HG02885 (cell line): ENCODE results near the gene LOXHD1.

ENCODE experiments used
- ATAC-seq: cut with Tn5 transposase; IDR thresholded peaks from one replicate; pipeline ENCODE4 v1.9.1; 2021; ENCODE audit warnings: mild to moderate bottlenecking; ENCODE audit not compliant: unreplicated experiment, poor library complexity

The LOXHD1 gene

DNA sequence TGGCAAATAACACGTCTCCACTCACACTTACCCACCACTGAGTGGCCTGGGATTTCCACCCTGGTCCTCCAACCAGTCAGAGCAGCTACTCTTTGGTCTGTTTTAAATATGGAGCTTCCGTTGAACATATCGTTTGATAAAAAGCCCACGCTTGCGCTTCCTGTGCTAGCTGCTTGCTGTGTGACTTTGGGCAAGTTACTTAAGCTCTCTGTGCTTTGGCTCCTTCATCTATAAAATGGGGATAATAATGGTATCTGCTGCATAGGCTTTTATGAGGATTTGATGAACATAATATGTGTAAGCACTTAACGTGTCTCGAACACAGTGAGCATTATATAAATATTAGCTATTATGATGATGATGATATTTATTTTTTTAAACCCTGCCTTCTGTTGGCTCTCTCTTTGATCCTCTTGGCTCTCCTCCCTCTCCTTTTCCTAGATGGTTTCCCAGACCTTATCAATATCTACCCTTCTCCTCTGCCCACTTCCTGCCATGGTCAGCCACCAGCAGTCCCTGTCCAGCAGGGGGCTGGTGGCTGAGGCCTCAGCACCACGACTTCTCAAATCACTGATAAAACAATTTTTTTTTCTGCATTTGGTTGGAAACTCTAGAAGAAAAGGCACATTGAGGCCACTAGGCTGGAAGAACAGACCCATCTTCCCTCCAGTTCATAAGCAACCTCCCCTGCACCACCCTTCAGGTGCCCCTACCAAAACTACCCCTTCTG, 191.9 kb downstream of the LOXHD1 start:
- ATAC-seq, result no peak

DNA sequence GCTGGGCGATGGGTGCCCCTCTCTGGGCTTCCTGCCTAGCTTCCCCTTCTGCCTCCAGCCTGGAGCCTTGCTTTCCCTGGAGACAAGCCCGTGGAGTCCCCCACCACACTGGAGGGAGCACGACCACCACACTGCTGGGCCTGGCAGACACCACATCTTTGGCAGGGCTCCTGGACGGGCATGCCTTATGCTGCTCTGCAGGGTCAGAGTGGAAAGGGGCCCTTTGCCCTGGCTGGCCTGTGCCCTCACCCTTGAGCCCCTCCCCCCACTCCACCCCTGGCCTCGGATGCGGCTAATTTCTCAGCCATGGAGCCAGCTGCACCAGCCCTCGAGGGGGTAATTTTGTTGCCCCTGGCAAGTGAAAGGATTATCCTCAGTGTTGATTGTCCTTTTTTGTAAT, 194.5 kb downstream of the LOXHD1 start:
- no peak for ATAC-seq

- no peak for ATAC-seq
These were observed 195.0 kb downstream of the LOXHD1 start for GRCh38 chr18:46461993-46462392.

GRCh38 chr18:46460754-46461153, 196.3 kb downstream of the LOXHD1 start:
- no peak for ATAC-seq

DNA sequence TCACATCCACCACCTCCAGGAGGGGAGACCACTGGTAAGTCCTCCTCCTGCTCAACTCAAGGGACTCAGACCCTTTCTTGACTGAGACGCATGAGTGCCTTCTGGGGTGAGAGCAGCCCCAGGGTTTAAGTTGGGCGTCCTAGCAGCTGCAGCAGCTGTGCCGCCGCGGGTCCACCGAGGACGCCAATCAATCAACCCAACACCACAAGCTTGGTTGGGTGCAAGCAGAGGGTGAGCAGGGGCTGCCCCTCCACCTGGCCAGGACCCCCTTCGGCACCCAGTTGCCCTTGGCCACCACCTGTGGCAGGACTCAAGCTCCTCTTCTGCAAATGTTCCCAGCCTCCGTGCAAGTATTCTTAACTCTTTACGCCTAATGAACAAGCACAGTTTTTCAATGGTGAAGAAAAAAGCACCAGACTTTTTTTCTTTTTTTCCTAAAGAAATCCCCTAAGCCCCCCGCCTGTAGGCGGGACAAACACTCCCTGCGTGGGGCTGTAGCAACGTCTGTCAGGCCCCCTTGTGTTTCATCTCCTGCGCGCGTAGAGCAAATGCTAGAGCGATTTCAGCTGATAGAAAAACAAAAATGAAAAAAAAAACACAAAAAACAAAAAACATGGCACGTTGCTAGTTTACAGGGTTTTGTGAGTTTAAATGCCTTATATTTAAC, 197.1 kb downstream of the LOXHD1 start:
- ATAC-seq, result no peak

DNA sequence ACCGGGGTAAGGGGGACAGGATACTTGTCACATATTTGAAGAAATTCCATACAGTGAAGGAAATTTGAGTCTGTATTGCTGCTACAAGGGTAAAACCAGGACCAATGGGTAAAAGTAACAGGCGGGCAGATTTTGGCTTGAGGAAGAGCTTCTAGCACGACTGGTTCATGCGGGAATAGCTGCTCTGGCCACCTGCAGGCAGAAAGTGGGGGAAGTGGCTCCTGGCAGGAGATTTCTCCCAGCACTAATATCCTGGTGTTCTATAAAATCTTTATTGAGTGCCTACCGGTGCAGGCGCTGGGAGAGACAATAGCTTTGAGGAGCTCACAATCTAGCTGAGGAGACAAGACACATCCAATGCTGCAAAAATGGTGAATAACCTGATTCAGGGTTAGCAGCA, 198.5 kb downstream of the LOXHD1 start:
- ATAC-seq, result no peak

DNA sequence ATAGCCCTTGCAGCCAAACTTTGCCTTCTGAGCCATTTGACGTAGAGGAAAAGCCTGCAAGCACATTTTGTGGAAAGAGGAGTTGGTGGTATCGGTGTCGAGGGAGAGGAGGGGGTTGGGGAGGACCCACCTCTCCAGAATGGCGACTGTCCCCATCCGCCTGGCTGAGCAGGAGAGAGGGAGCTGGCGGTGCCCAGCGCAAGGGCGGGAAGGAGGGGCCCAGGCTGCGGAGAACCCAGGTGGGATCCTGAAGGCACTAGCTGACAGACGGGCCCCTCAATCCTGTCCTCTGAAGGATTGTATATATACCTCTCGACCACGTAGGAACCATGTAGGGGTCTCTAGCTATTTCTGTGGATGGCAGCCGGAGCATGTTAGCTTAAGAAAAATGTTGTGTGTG, 200.3 kb downstream of the LOXHD1 start:
- no peak for ATAC-seq

GRCh38 chr18:46452820-46453219, 204.2 kb downstream of the LOXHD1 start:
- ATAC-seq, result no peak

DNA sequence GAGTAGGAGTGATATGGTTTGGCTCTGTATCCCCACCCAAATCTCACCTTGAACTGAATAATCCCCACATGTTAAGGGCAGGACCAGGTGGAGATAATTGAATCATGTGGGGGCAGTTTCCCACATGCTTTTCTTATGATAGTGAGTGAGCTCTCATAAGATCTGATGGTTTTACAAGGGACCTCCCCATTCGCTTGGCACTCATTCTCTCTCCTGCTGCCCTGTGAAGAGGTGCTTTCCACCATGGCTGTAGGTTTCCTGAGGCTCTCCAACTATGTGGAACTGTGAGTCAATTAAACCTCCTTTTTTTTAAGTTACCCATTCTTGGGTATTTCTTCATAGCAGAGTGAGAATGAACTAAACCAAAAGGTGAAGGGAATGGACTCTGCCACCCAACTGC, 207.5 kb downstream of the LOXHD1 start:
- no peak for ATAC-seq

- no peak for ATAC-seq
These were observed 208.0 kb downstream of the LOXHD1 start for GRCh38 chr18:46449033-46449432.

DNA sequence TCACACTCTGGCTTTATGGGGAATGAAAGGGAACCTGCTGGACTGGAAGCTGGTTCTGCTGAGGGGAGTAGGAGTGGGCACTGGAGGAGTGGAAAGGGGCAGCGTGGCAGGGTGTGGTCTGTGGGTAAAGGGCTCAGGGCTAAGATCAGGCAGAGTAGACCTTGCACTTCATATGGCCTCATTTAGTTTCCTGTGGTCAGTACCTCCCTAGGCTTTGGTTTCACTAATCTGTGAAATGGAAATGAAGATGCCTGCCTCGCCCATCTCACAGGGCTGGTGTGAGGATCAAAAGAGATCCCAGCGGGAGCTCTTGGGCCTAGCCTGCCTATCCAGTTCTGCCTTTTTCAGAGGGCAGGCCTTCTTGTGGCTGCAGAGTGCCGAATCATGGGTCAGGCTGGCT, 208.7 kb downstream of the LOXHD1 start:
- ATAC-seq, result no peak

DNA sequence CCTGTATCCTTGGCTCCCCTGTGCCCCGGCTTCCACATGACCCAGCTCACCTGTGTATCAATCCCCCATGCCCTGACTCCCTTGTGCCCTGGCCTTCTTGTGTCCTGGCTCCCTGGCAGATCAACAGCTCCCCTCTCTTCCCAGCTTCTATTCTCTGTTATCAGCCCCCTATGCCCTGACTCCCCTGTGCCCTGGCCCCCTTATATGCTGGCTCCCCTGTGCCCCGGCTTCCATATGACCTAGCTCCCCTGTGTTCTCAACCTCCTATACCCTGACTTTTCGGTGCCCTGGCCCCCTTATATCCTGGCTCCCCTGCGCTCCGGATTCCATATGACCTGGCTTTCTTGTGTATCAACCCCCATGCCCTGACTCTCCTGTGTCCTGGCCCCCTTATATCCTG, 209.2 kb downstream of the LOXHD1 start:
- no peak for ATAC-seq

DNA sequence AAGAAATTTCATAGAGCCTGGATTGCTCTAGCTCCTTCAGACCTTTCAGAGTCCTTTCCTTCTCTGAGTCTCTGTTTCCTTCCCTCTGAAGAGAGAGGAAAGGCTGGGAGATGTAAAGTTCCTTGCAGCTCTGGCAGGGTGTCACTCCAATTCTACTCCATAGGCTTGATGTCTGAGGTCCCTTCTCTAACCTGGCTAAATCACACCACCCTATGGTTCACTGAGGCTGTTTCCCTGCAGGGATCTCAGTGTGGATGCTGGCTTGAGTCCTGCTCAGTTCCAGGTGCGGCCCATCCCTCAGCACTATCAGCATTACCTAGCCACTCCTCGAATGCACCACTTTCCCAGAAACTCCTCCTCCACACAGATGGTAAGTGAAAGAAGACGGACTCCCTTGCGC, 209.7 kb downstream of the LOXHD1 start:
- ATAC-seq, result no peak

- ATAC-seq, result no peak
These were observed 211.3 kb downstream of the LOXHD1 start for GRCh38 chr18:46445522-46446313.

DNA sequence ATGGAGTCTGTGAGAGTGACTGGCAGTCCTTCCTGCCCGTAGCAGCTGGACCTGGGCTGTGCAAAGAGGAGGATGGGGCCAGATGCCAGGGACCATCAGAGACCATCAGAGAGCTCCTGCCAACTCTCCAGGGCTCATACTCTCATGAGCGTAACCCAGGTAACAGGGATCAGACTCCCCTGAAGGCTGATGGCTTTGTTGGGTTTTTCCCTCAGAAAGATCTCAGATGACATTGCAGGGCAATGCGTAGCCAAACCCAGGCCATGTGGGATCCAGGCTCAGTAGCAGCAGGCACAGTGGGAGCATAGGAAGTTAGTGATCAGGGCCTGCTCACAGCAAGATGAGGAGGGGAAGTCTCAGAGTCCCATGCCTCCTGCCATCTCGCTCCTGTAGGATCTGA, 218.0 kb downstream of the LOXHD1 start:
- no peak for ATAC-seq

DNA sequence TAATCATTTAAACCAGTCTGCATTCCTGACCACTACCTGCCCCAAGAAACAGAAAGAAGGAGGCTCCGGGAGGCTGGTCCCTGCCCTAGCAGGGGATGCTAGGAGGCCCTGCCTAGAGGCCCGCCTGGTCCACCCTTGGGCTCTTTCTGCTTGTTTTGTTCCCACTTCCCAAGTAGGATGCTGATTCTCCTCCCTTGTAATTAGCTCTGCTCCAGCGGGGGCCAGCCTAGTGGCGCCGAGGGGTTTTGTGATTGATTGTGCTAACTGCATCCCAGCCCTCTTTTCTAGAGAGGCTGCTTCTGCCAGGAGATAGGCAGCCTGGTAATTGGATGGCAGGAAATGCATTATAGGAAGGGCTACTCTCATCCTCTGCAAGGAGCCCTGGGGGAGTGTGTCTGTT, 220.0 kb downstream of the LOXHD1 start:
- no peak for ATAC-seq

GRCh38 chr18:46436621-46437020, 220.4 kb downstream of the LOXHD1 start:
- no peak for ATAC-seq

- ATAC-seq, result no peak
These were observed 222.0 kb downstream of the LOXHD1 start for GRCh38 chr18:46435031-46435430.

DNA sequence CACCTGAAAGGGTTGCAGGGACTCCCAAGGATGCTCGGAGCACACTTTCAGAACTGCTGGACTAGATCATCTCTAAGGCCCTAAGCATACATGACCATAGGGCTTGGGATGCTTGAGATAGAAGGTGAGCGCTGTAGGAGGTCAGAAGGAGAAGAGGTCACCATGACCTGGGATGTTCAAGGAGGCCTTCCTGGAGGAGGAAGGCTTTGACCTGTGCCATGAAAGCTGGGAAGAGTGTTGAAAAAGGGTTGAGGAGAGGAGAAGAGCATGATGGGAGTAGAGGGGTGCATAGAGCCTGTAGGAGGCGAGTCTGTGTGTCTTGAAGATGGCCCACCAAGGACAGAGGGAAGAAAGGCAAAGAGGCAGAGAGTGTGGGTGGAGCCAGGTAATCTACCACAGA, 222.4 kb downstream of the LOXHD1 start:
- ATAC-seq, result no peak

- ATAC-seq, result no peak
These were observed 223.7 kb downstream of the LOXHD1 start for GRCh38 chr18:46433121-46433826.
